Neural progenitor cell (in vitro differentiated cells): ENCODE results near the gene KDF1. TPM values are rescaled to one million over a fixed set of nuclear protein-coding genes. Genes with fewer than 3 reads are reported as not detected.
A peak's percentile ranks its signal among the peaks of the same experiment; 100 is the strongest.

ENCODE experiments used
- DNase-seq: peaks from one replicate; pipeline ENCODE4 v3.0.0-alpha.2; 2016; ENCODE audit warnings: low spot score
- H2AFZ ChIP-seq: fragments of 200-600 bp; sonication (generic); replicated peaks from 2 replicates; pipeline ENCODE4 v1.6.1; 2016; ENCODE audit warnings: antibody characterized with exemption
- H3F3A ChIP-seq: fragments of 200-600 bp; sonication (generic); 2 replicates; pipeline ENCODE4 v1.6.1; 2016; ENCODE audit warnings: antibody characterized with exemption, low read depth
- H3K27ac ChIP-seq: fragments of 200-600 bp; sonication (generic); 2 replicates; pipeline ENCODE4 v1.5.1; 2016; ENCODE audit warnings: mild to moderate bottlenecking
- H3K27me3 ChIP-seq: fragments of 200-600 bp; sonication (generic); 2 replicates; pipeline ENCODE4 v1.6.1; 2016; ENCODE audit warnings: mild to moderate bottlenecking, moderate library complexity
- H3K36me3 ChIP-seq: fragments of 200-600 bp; sonication (generic); 2 replicates; pipeline ENCODE4 v1.5.1; 2016
- H3K4me1 ChIP-seq: fragments of 200-600 bp; sonication (generic); 2 replicates; pipeline ENCODE4 v1.6.1; 2016; ENCODE audit warnings: mixed run types
- H3K4me2 ChIP-seq: fragments of 200-600 bp; sonication (generic); 2 replicates; pipeline ENCODE4 v1.6.1; 2016
- H3K4me3 ChIP-seq: fragments of 200-600 bp; sonication (generic); 2 replicates; pipeline ENCODE4 v1.5.1; 2016
- H3K79me2 ChIP-seq: fragments of 200-600 bp; sonication (generic); 2 replicates; pipeline ENCODE4 v1.6.1; 2016; ENCODE audit warnings: low read depth
- H3K9ac ChIP-seq: fragments of 200-600 bp; sonication (generic); 2 replicates; pipeline ENCODE4 v1.6.1; 2016
- H3K9me3 ChIP-seq: fragments of 200-600 bp; sonication (generic); 2 replicates; pipeline ENCODE4 v1.5.1; 2016; ENCODE audit warnings: low read depth
- H4K20me1 ChIP-seq: fragments of 200-600 bp; sonication (generic); 2 replicates; pipeline ENCODE4 v1.6.1; 2016; ENCODE audit warnings: low read depth
- H3K27ac Mint-ChIP-seq: 3 replicates; pipeline ENCODE4 v1.8.0; 2021; ENCODE audit warnings: mixed read lengths
- H3K27me3 Mint-ChIP-seq: 2 replicates; pipeline ENCODE4 v1.8.0; 2022; ENCODE audit warnings: low read depth, mild to moderate bottlenecking, inconsistent platforms, moderate library complexity, mixed read lengths; ENCODE audit not compliant: insufficient read depth
- H3K36me3 Mint-ChIP-seq: 3 replicates; pipeline ENCODE4 v1.8.0; 2021; ENCODE audit warnings: mixed read lengths
- H3K4me1 Mint-ChIP-seq: 3 replicates; pipeline ENCODE4 v1.8.0; 2021; ENCODE audit warnings: mixed read lengths
- H3K4me3 Mint-ChIP-seq: 3 replicates; pipeline ENCODE4 v1.8.0; 2021; ENCODE audit warnings: mild to moderate bottlenecking, moderate library complexity, mixed read lengths
- H3K9me3 Mint-ChIP-seq: 3 replicates; pipeline ENCODE4 v1.8.0; 2020; ENCODE audit warnings: mixed read lengths
- EZH2 ChIP-seq: fragments of 200-600 bp; sonication (generic); IDR thresholded peaks from 2 replicates; pipeline ENCODE4 v1.6.1; 2017; ENCODE audit warnings: antibody characterized with exemption, mild to moderate bottlenecking, moderate library complexity
- EZH2phosphoT487 ChIP-seq: fragments of 200-600 bp; sonication (generic); IDR thresholded peaks from 2 replicates; pipeline ENCODE4 v1.6.1; 2017; ENCODE audit warnings: antibody characterized with exemption
- total RNA-seq: library from RNA; depleted of rRNA; stranded (reverse); fragments of >200 nt; gene quantifications from 2 replicates; pipeline ENCODE4 v1.2.3, GENCODE V29; 2015; ENCODE audit warnings: low replicate concordance
- TF ChIP-seq, protein P1 (sequence below): fragments of 200-600 bp; sonication (generic); IDR thresholded peaks from 2 replicates; pipeline ENCODE4 v1.5.1; 2017; ENCODE audit warnings: antibody characterized with exemption, mild to moderate bottlenecking

Gene KDF1
- total RNA-seq, 1 donor from 2014 or later: not detected

DNA sequence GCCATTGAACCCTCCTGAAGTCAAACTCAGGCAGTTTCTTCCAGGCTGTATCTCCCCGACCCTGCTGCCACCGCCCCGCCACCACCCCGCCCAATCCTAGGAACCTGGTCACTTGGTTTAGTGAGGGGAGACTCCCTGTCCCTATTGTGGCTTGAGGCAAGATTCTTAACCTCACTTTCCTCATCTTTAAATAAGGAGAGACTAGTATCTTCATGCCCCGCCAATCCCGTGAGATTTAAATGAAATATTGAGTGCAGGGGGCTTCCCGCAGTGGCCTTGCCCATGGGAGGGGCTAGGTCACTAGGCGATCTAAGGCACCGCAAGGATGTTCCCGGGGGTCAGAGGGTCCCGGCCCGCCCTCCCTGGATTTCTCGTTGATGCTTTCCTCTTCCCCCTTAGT lies 998 bp downstream of the KDF1 start:
- Histone ChIP-seq H2AFZ (peak overlapping the region; percentile 89), H3K4me2 (peak overlapping the region; percentile 95), H3K4me3 (peak overlapping the region; percentile 88), H3K79me2 (no peaks in the 10 kb centered on the region), H3K4me1 (no peaks in the 10 kb centered on the region), H3K27me3 (peaks cover 46% of the 10 kb centered on the region), H3F3A (peaks cover 15% of the 10 kb centered on the region), H4K20me1 (no peaks in the 10 kb centered on the region), H3K9ac (no peak overlapping the region), H3K27ac (no peak overlapping the region), H3K36me3 (no peaks in the 10 kb centered on the region), H3K9me3 (no peaks in the 10 kb centered on the region)
- no peaks in the 10 kb centered on the region for H3K36me3 Mint-ChIP-seq
- TF ChIP-seq, protein P1, sequence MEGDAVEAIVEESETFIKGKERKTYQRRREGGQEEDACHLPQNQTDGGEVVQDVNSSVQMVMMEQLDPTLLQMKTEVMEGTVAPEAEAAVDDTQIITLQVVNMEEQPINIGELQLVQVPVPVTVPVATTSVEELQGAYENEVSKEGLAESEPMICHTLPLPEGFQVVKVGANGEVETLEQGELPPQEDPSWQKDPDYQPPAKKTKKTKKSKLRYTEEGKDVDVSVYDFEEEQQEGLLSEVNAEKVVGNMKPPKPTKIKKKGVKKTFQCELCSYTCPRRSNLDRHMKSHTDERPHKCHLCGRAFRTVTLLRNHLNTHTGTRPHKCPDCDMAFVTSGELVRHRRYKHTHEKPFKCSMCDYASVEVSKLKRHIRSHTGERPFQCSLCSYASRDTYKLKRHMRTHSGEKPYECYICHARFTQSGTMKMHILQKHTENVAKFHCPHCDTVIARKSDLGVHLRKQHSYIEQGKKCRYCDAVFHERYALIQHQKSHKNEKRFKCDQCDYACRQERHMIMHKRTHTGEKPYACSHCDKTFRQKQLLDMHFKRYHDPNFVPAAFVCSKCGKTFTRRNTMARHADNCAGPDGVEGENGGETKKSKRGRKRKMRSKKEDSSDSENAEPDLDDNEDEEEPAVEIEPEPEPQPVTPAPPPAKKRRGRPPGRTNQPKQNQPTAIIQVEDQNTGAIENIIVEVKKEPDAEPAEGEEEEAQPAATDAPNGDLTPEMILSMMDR: no peak
- TF ChIP-seq EZH2: no peak
- no peak for TF ChIP-seq EZH2phosphoT487
- no peak overlapping the region for H3K27ac Mint-ChIP-seq
- DNase-seq: no peak
- peaks cover 53% of the 10 kb centered on the region for H3K27me3 Mint-ChIP-seq
- no peak overlapping the region for H3K4me3 Mint-ChIP-seq
- H3K4me1 Mint-ChIP-seq: peaks cover 4% of the 10 kb centered on the region
- peaks cover 3% of the 10 kb centered on the region for H3K9me3 Mint-ChIP-seq

DNA sequence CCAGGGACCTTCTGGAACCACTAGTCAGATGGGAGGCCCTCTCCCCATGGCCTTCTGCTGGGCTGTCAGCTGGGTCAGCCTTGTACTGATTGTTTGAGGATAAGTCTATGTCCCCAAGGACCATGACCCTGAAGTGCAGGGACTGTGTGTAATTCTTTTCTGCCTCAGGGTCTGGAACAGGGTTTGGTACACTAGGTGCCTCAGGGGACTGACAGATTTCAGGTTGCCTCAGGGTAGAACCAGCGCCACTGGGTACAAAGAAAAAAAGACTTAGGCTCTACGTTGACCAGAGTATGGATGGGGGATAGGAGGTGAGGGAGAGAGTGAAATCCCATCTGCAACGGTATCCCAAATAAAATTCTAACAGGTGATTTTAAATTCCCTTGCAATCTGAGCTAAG lies 3.0 kb downstream of the KDF1 start:
- DNase-seq: no peak
- no peaks in the 10 kb centered on the region for H3K4me1 ChIP-seq
- H3K79me2 ChIP-seq: no peaks in the 10 kb centered on the region
- H3K9ac ChIP-seq: no peak overlapping the region
- no peak overlapping the region for H3K4me2 ChIP-seq
- Mint-ChIP-seq H3K27ac (no peak overlapping the region), H3K9me3 (peaks cover 3% of the 10 kb centered on the region), H3K4me3 (no peak overlapping the region), H3K27me3 (peaks cover 46% of the 10 kb centered on the region), H3K36me3 (no peaks in the 10 kb centered on the region), H3K4me1 (peaks cover 4% of the 10 kb centered on the region)
- peaks cover 45% of the 10 kb centered on the region for H3K27me3 ChIP-seq
- H3K9me3 ChIP-seq: no peaks in the 10 kb centered on the region
- H4K20me1 ChIP-seq: no peaks in the 10 kb centered on the region
- no peaks in the 10 kb centered on the region for H3K36me3 ChIP-seq
- no peak overlapping the region for H3K27ac ChIP-seq
- TF ChIP-seq, protein P1: no peak
- TF ChIP-seq EZH2 (no peak), EZH2phosphoT487 (no peak)
- peaks cover 15% of the 10 kb centered on the region for H3F3A ChIP-seq
- no peak overlapping the region for H3K4me3 ChIP-seq
- no peak overlapping the region for H2AFZ ChIP-seq

DNA sequence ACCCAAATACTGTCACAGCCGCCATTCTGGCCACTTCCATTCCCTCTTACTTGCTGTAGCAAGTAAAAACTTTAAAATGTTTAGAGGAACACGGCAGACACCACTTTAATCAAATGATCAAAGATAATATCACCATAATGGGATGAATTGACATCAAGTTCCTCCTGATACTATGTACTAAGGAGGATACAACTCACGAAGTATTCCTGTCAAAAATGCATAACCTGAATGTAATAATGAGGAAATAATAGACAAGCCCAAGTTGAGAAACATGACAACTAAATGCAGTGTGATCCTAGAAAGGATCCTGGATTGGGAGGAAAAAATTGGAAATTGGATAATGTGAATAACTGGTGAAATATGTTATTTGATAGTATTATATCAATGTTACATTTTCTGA lies 3.9 kb downstream of the KDF1 start:
- H4K20me1 ChIP-seq: no peaks in the 10 kb centered on the region
- no peak overlapping the region for H3K27ac Mint-ChIP-seq
- H3K4me2 ChIP-seq: no peak overlapping the region
- DNase-seq: no peak
- H3K9me3 ChIP-seq: no peaks in the 10 kb centered on the region
- peaks cover 4% of the 10 kb centered on the region for H3K4me1 Mint-ChIP-seq
- no peak overlapping the region for H2AFZ ChIP-seq
- H3K9ac ChIP-seq: no peak overlapping the region
- no peak overlapping the region for H3K4me3 ChIP-seq
- H3K36me3 Mint-ChIP-seq: no peaks in the 10 kb centered on the region
- peaks cover 13% of the 10 kb centered on the region for H3F3A ChIP-seq
- TF ChIP-seq EZH2phosphoT487 (no peak), EZH2 (no peak)
- TF ChIP-seq, protein P1: no peak
- H3K27me3 ChIP-seq: peaks cover 35% of the 10 kb centered on the region
- no peak overlapping the region for H3K27ac ChIP-seq
- peaks cover 3% of the 10 kb centered on the region for H3K9me3 Mint-ChIP-seq
- H3K79me2 ChIP-seq: no peaks in the 10 kb centered on the region
- H3K27me3 Mint-ChIP-seq: peaks cover 38% of the 10 kb centered on the region
- H3K4me1 ChIP-seq: no peaks in the 10 kb centered on the region
- H3K4me3 Mint-ChIP-seq: no peak overlapping the region
- no peaks in the 10 kb centered on the region for H3K36me3 ChIP-seq

DNA sequence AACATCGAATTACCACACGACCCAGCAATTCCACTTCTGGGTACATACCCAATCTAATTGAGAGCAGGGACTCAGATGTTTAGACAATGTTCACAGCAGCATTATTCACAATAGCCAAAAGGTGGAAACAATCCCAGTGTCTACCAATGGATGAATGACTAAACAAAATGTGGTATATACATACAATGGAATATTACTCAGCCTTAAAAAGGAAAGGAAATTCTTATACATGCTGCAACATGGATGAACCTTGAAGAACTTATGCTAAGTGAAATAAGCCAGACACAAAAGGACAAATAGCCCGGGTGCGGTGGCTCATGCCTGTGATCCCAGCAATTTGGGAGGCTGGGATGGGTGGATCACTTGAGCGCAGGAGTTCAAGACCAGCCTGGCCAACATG lies 6.9 kb downstream of the KDF1 start:
- Histone ChIP-seq H3K27me3 (peaks cover 5% of the 10 kb centered on the region), H3K79me2 (no peaks in the 10 kb centered on the region), H3K9ac (no peak overlapping the region), H3K9me3 (no peaks in the 10 kb centered on the region), H3F3A (peaks cover 3% of the 10 kb centered on the region), H2AFZ (no peak overlapping the region), H3K27ac (no peak overlapping the region), H3K4me3 (no peak overlapping the region), H4K20me1 (no peaks in the 10 kb centered on the region), H3K4me2 (no peak overlapping the region), H3K36me3 (no peaks in the 10 kb centered on the region), H3K4me1 (no peaks in the 10 kb centered on the region)
- TF ChIP-seq, protein P1: no peak
- TF ChIP-seq EZH2phosphoT487 (no peak), EZH2 (no peak)
- Mint-ChIP-seq H3K27ac (no peak overlapping the region), H3K4me1 (peaks cover 4% of the 10 kb centered on the region), H3K4me3 (no peak overlapping the region), H3K9me3 (no peaks in the 10 kb centered on the region), H3K27me3 (peaks cover 15% of the 10 kb centered on the region), H3K36me3 (no peaks in the 10 kb centered on the region)
- no peak for DNase-seq
